Skeletal muscle tissue (tissue), 4 donors: Measurements from ENCODE around the gene VCL. TPM values are rescaled to one million over a fixed set of nuclear protein-coding genes. Genes with fewer than 3 reads are reported as not detected.

Source experiments
- H3K27ac ChIP-seq: one replicate; pipeline ENCODE4 v1.7.0; 2013; ENCODE audit warnings: mild to moderate bottlenecking, low read depth, low read length, inconsistent platforms
- H3K27me3 ChIP-seq, 3 donors: one replicate each; pipeline ENCODE4 v1.7.0; 2013; ENCODE audit warnings: low read length in 3 of 3; ENCODE audit not compliant: control insufficient read depth in 3 of 3, insufficient read depth in 3 of 3
- H3K36me3 ChIP-seq, 3 donors: one replicate each; pipeline ENCODE4 v1.7.0; 2013; ENCODE audit warnings: low read length in 3 of 3; ENCODE audit not compliant: control insufficient read depth in 3 of 3, insufficient read depth in 3 of 3
- H3K4me1 ChIP-seq, 3 donors: one replicate each; pipeline ENCODE4 v1.7.0; 2013; ENCODE audit warnings: low read length in 3 of 3, mild to moderate bottlenecking in 3 of 3; ENCODE audit not compliant: control insufficient read depth in 3 of 3, insufficient read depth in 3 of 3
- H3K4me3 ChIP-seq, 3 donors: one replicate each; pipeline ENCODE4 v1.7.0; 2013; ENCODE audit warnings: low read length in 3 of 3
- H3K9ac ChIP-seq, 3 donors: one replicate each; pipeline ENCODE4 v1.7.0; 2013; ENCODE audit warnings: low read length in 3 of 3, mild to moderate bottlenecking in 3 of 3, moderate library complexity in 2 of 3, low read depth in 1 of 3
- H3K9me3 ChIP-seq, 3 donors: one replicate each; pipeline ENCODE4 v1.7.0; 2013; ENCODE audit warnings: low read length in 3 of 3; ENCODE audit not compliant: control insufficient read depth in 3 of 3
- total RNA-seq: library from RNA; depleted of rRNA; stranded (reverse); fragments of >200 nt; gene quantifications from one replicate; pipeline ENCODE4 v1.2.3, GENCODE V29; 2014
- donor health status: Osteomylitis.

The VCL gene
- total RNA-seq, 1 donor from 2014 or later: 83.0 TPM

GRCh38 chr10:74048433-74048832, 50.5 kb downstream of the VCL start:
- peaks cover 34 to 49% (median 35%) of the 10 kb centered on the region in 3 donors for H3K4me1 ChIP-seq
- peaks cover 0 to 6% (median 5%) of the 10 kb centered on the region in 3 donors for H3K36me3 ChIP-seq
- no peaks in the 10 kb centered on the region for H3K9me3 ChIP-seq
- no peaks in the 10 kb centered on the region for H3K27me3 ChIP-seq
- H3K4me3 ChIP-seq: no peak overlapping the region
- no peak overlapping the region for H3K9ac ChIP-seq
- peak overlapping the region; percentile 77 for H3K27ac ChIP-seq

DNA sequence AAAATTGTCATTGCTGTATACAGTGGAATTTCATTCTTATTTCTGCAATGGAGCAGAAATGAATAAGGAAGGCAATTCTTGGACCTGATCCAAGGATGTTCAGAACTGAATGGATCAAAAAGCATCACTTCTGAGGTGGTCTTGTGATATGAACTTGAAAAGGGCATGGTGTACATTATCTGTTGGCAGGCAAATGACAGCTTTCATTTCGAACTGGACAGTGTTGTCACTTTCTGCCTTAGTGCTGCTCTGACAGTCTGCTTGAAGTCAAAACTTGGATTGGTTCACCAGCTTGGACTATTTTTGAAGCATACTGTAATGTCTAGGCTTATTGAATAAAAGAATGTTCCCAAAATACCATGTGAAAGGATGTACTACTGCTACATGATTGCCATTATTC, 52.0 kb downstream of the VCL start:
- peak overlapping the region; percentile 58 for H3K27ac ChIP-seq
- peak overlapping the region in 2 of 3 donors; percentile 27 to 44 for H3K4me3 ChIP-seq
- peak overlapping the region in 1 of 3 donors; percentile 16 for H3K9ac ChIP-seq
- H3K36me3 ChIP-seq: peaks cover 0 to 5% (median 0%) of the 10 kb centered on the region in 3 donors
- peaks cover 35 to 49% (median 37%) of the 10 kb centered on the region in 3 donors for H3K4me1 ChIP-seq
- H3K27me3 ChIP-seq: no peaks in the 10 kb centered on the region
- H3K9me3 ChIP-seq: no peaks in the 10 kb centered on the region

DNA sequence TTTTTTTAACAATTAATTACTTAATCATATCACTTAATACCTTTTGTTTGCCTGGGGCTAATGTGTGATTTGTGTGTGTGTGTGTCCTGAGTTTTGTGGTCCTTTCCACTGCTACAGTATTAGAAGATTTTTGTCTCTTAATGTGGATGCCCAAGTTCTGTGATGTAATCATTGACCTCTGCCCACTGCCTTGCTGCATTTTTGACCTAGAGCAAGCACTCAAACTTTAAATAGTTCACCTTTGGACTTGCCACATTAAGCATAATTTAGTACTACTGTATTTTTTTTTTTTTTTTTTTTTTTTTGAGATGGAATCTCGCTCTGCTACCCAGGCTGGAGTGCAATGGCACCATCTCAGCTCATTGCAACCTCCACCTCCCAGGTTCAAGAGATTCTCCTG, 52.7 kb downstream of the VCL start:
- H3K27me3 ChIP-seq: no peaks in the 10 kb centered on the region
- no peak overlapping the region for H3K4me3 ChIP-seq
- H3K36me3 ChIP-seq: peaks cover 0 to 5% (median 0%) of the 10 kb centered on the region in 3 donors
- H3K27ac ChIP-seq: peak overlapping the region; percentile 58
- peaks cover 36 to 50% (median 39%) of the 10 kb centered on the region in 3 donors for H3K4me1 ChIP-seq
- no peaks in the 10 kb centered on the region for H3K9me3 ChIP-seq
- H3K9ac ChIP-seq: no peak overlapping the region

DNA sequence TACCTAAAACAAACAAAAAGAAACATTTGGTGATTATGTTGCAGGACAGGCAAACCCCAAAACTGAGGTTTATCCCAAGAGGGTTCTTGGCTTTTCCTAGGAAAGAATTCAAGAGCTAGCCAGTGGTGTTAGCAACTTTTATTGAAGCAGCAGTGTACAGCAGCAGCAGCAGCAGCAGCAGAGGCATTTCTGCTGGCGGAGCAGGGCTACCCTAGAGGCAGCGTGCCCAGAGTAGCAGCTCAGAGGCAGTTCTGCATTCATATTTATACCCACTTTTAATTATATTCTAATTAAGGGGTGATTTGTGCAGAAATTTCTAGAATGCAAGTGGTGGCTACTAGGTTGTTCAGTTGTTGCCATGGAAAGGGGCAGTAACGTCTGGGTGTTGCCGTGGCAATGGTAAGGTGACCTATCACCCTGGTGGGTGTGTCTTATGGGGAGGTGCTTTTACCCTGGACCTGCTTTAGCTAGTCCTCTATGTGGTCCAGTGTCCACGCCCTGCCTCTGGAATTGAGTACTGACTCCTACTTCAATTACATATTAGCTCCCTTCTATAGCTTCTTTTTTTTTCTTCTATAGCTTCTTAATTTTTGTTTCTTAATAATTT, 53.9 kb downstream of the VCL start:
- Histone ChIP-seq H3K9ac (peak overlapping the region in 1 of 3 donors; percentile 33), H3K36me3 (no peaks in the 10 kb centered on the region), H3K9me3 (no peaks in the 10 kb centered on the region), H3K27me3 (no peaks in the 10 kb centered on the region), H3K27ac (peak overlapping the region; percentile 1), H3K4me3 (no peak overlapping the region), H3K4me1 (peaks cover 42 to 51% (median 47%) of the 10 kb centered on the region in 3 donors)

- Histone ChIP-seq H3K27me3 (no peaks in the 10 kb centered on the region), H3K27ac (no peak overlapping the region), H3K36me3 (no peaks in the 10 kb centered on the region), H3K9ac (no peak overlapping the region), H3K9me3 (no peaks in the 10 kb centered on the region), H3K4me1 (peaks cover 40 to 48% (median 44%) of the 10 kb centered on the region in 3 donors), H3K4me3 (no peak overlapping the region)
Measured at GRCh38 chr10:74052994-74053393, 55.1 kb downstream of the VCL start.

- no peaks in the 10 kb centered on the region for H3K27me3 ChIP-seq
- no peak overlapping the region for H3K27ac ChIP-seq
- no peak overlapping the region for H3K9ac ChIP-seq
- no peak overlapping the region for H3K4me3 ChIP-seq
- H3K36me3 ChIP-seq: no peaks in the 10 kb centered on the region
- H3K4me1 ChIP-seq: peaks cover 30 to 35% (median 34%) of the 10 kb centered on the region in 3 donors
- H3K9me3 ChIP-seq: no peaks in the 10 kb centered on the region
Measured at GRCh38 chr10:74055383-74056049, 57.6 kb downstream of the VCL start.

DNA sequence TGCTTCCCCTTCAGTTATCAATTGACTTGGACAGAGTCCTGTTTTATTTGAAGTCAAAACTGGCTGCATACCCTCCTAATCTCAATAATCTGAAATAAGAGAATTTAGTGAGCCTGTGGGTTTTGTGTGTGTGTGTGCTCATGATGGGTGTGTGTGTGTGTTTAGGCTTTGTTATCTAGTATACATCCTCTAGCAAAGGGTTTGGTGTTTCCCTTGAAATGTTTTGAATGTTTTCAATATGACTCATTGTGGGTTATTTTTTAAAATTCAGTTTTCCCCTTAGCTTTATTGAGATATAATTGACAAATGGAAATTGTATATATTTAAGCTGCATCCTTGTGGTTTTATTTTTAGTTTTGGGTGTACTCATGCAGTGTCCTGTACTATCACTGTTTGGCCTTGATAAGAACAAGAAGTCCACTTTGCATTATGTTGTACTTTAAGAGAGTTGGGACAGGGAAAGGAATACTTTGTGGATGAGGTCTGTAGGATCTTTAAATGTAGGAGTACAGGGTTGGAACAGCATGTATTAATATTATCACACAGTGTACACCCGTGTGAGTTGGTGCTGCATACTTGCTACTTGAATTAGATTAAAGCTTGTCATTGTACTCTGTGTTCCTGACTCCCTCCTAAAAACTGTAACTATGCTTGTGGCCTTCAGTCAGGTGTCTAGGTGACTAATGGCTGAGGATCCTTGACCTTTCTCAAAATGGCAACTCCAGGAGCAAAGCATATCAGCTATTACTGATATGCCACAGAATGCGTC, 58.3 kb downstream of the VCL start:
- Histone ChIP-seq H3K4me1 (peaks cover 26 to 32% (median 29%) of the 10 kb centered on the region in 3 donors), H3K27ac (peak overlapping the region; percentile 9), H3K36me3 (no peaks in the 10 kb centered on the region), H3K9ac (no peak overlapping the region), H3K9me3 (no peaks in the 10 kb centered on the region), H3K27me3 (no peaks in the 10 kb centered on the region), H3K4me3 (no peak overlapping the region)

GRCh38 chr10:74058071-74058470, 60.2 kb downstream of the VCL start:
- Histone ChIP-seq H3K27ac (peak overlapping the region; percentile 34), H3K4me3 (peak overlapping the region in 2 of 3 donors; percentile 0 to 25), H3K4me1 (peaks cover 20 to 25% (median 23%) of the 10 kb centered on the region in 3 donors)

DNA sequence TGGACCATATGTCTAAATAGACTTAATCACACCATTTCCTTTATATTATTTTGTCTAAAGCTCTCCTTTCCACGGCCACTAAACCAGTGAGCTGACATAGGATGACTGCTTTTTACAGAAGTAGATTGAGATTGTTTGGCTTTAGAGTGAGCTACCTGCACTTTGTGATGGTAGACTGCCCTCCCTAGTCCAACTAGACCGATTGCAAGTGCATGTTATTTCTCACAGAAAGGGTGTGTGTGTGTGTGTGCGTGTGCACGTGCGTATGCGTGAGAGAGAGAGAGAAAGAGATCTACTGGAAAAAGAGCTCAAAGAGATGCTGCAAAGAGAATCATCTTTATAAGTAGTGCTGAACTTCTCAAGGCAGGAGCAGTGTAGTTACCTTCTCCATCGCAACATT, 60.7 kb downstream of the VCL start:
- Histone ChIP-seq H3K27me3 (no peaks in the 10 kb centered on the region), H3K36me3 (peaks cover 0 to 4% (median 3%) of the 10 kb centered on the region in 3 donors), H3K4me3 (peak overlapping the region in 2 of 3 donors; percentile 0 to 25), H3K27ac (peak overlapping the region; percentile 34), H3K9ac (peak overlapping the region in 1 of 3 donors; percentile 10), H3K4me1 (peaks cover 20 to 25% (median 23%) of the 10 kb centered on the region in 3 donors), H3K9me3 (peaks cover 0 to 5% (median 2%) of the 10 kb centered on the region in 3 donors)

More at GRCh38 chr10:74058071-74058470, 60.2 kb downstream of the VCL start:
- no peaks in the 10 kb centered on the region for H3K27me3 ChIP-seq
- peaks cover 0 to 2% (median 1%) of the 10 kb centered on the region in 3 donors for H3K9me3 ChIP-seq
- peak overlapping the region in 1 of 3 donors; percentile 4 for H3K9ac ChIP-seq
- H3K36me3 ChIP-seq: no peaks in the 10 kb centered on the region
